Stimulated activated CD4-positive, alpha-beta T cell treated with anti-CD3 and anti-CD28 coated beads, Interleukin-12 subunit alpha, Interleukin-12 subunit beta, amount 100 ng/mL, for 4 hours (primary cell): ENCODE measurements around the gene C12orf57.

Experiments
- DNase-seq: peaks from one replicate; pipeline ENCODE4 v3.0.0-alpha.2; 2020

The C12orf57 gene

DNA sequence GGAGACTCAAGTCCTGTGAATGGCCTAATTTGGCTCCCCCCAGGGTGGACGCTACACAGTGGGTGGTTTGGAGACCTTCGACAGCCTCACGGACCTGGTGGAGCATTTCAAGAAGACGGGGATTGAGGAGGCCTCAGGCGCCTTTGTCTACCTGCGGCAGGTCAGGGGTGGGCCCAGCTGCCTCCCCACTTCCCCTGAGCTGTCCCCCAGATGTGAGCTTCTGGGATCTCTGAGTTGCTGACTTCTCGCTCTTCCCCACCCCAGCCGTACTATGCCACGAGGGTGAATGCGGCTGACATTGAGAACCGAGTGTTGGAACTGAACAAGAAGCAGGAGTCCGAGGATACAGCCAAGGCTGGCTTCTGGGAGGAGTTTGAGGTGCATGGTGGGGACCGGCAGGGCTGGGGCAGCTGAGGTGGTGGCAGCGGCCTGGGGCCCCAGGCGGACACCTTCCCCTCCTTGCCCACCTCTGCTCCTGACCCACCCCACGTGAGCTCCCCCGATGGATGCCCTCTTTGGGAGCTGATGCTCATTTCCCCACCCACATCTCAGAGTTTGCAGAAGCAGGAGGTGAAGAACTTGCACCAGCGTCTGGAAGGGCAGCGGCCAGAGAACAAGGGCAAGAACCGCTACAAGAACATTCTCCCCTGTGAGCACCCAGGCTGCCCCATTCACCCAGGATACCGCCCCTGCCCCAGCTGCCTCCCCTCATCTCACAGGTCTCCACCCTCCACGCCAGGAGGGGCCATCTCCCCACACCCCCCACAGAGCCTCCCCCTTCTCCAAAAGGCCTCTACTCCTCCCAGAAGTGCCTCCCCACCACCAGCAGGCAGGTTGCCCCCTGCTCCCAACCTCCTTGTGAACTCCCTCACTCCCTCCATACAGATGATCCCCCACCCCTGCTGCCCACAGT lies 11.5 kb downstream of the C12orf57 start:
- DNase-seq, result no peak

- DNase-seq, result no peak
These were observed 12.4 kb downstream of the C12orf57 start for GRCh38 chr12:6956021-6956727.

DNA sequence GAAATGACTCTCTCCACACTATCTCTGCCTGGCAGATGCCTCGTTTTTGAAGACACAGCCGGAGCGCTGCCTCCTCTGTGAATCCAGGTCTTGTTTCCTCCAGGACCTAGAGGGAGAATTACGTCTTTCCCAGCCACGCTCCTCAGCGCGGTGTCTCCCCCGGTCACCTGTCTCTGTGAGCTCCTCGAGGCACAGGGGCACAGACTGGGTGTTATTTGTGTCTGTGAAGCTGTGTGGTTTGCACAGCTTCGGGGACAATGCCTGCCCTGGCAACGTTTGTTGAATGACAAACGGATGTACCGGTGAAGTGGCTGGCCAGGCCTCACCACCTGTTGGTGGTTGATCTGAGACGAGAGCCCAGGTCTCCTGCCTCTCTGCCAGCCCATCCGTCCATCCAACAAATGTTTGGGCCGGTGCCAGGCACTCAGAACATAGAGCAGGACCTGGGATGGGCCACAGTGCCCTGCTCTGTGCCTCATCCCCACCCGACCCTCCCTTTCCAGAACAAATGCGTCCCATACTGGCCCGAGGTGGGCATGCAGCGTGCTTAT lies 13.4 kb downstream of the C12orf57 start:
- DNase-seq, result no peak

GRCh38 chr12:6957741-6958608 lies 14.2 kb downstream of the C12orf57 start:
- no peak for DNase-seq

- DNase-seq, result no peak
These were observed 14.8 kb downstream of the C12orf57 start for GRCh38 chr12:6958609-6959057.

DNA sequence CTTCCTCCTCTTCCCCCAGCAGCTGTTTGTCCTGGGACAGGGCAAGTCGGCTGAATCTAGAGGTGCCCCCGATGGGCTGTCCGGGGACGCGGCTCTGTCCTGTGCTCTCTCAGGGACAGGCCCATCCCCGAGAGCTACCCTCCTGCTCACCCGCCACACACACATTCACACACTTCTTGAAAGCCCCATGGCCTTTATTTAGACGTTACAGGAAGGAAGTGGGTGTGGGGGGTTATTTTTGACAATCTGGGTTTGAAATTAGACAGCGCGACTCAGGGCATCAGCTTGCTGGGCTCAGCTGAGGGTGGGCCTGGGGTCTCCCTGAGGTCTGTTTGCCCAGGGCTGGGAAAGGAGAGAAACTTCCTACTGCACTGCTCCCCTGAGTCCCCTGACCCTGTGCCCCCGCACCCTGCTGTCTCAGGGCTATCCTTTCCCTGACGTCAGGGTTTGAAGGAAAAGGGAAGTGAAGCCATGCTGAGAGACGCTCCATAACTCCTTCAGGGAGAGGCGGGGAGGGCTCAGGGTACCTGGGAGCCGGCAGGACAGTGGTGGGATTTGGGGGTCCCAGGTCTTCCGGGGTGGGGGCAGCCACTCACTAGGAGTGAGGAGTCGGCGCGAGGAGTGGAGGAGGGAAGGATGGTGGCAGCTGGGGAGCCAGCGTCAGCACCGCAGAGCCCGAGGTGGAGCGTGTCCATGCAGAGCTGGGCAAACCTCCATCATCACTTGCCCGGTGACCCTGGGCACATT lies 15.4 kb downstream of the C12orf57 start:
- peak; percentile 61 for DNase-seq

DNA sequence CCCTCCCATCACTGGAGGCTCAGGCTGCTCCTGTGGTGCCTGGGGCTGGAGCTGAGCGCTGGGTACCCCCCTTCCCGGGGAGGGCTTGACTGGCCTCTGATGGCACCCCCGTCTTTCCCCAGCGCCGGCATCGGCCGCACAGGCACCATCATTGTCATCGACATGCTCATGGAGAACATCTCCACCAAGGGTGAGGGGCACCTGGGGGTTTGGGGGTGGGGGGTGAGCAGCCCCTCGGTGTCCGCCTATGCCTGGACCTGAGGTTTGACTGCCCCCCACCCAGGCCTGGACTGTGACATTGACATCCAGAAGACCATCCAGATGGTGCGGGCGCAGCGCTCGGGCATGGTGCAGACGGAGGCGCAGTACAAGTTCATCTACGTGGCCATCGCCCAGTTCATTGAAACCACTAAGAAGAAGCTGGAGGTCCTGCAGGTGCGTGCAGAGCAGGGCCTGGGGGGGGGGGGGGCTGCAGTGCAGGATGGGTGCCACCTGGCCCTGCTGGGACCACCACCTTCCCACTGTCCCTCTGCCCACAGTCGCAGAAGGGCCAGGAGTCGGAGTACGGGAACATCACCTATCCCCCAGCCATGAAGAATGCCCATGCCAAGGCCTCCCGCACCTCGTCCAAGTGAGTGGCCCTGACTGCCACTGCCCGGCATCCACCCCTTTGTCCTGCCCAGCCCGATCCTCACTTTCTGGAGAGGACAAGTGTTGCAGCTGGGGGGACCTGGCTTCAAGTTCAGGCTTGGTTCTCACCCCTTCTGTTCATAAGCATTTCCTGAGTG lies 16.2 kb downstream of the C12orf57 start:
- DNase-seq, result no peak

DNA sequence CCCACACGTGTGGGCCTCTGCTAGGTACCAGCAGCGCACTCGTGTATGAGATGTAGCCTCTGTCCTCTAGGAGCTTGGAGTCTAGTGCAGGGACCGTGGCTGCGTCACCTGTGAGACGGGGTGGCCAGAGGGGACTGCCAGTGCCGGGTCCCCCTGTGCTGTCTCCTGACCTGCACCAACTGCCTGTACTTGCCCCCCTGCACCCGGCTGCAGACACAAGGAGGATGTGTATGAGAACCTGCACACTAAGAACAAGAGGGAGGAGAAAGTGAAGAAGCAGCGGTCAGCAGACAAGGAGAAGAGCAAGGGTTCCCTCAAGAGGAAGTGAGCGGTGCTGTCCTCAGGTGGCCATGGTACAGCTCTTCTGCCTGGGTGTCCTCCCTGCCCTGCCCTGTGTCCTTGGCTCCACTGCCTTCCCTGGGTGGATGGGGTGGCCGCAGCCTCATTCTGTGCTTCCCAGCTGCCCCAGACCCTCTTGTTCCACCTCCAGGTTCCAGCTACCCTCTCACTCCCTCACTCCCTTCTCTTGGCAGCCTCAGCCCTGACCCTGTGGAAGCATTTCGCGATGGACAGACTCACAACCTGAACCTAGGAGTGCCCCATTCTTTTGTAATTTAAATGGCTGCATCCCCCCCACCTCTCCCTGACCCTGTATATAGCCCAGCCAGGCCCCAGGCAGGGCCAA lies 16.9 kb downstream of the C12orf57 start:
- DNase-seq, result no peak

DNA sequence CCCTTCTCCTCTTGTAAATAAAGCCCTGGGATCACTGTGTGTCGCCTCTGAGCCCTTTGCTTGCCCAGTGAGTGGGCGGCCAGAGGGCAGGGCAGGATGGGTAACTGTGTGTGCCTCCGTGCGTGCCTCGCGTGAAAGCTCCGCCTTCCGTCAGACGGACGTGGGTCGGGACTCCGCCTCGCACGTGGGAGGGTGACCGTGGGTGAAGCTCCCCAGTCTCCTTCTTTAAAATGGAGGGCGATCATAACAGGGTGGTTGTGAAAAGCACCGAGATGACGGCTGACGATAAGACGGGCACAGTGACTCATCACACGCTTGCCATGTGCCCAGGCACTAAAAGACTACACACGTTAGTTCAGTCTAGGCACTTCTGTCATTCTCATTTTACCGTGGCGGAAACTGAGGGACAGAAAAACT lies 17.5 kb downstream of the C12orf57 start:
- peak; percentile 94 for DNase-seq

GRCh38 chr12:6961695-6962284 lies 18.0 kb downstream of the C12orf57 start:
- DNase-seq, result peak; percentile 60

- no peak for DNase-seq
These were observed 18.6 kb downstream of the C12orf57 start for GRCh38 chr12:6962285-6963015.

GRCh38 chr12:6963016-6963731 lies 19.4 kb downstream of the C12orf57 start:
- DNase-seq, result no peak

DNA sequence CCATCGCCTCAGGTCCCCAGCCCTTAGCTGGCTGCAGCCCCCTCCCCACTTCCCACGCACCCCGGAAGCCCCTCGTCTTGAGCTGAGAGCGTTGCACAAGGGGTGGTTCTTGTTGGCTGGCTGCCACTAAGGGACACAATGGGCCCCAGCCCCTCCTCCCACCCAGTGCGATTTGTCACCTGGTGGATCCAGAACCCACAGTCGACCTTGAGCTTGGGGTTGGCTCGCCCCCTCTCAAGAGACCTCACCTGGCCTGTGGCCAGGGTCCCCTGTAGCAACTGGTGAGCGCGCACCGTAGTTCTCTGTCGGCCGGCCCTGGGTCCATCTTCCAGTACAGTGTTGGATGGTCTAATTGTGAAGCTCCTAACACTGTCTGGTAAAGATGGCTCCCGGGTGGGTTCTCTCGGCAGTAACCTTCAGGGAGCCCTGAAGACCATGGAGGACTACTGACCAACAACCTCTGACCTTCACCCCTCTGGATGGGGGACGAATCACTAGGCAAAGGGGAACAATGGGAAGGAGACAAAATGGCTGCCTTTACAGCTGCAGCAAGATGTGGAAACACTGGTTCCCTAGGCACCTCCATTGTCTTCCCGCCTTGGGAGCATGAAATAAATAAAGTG lies 20.1 kb downstream of the C12orf57 start:
- DNase-seq, result no peak

GRCh38 chr12:6964605-6965025 lies 20.8 kb downstream of the C12orf57 start:
- DNase-seq, result no peak

DNA sequence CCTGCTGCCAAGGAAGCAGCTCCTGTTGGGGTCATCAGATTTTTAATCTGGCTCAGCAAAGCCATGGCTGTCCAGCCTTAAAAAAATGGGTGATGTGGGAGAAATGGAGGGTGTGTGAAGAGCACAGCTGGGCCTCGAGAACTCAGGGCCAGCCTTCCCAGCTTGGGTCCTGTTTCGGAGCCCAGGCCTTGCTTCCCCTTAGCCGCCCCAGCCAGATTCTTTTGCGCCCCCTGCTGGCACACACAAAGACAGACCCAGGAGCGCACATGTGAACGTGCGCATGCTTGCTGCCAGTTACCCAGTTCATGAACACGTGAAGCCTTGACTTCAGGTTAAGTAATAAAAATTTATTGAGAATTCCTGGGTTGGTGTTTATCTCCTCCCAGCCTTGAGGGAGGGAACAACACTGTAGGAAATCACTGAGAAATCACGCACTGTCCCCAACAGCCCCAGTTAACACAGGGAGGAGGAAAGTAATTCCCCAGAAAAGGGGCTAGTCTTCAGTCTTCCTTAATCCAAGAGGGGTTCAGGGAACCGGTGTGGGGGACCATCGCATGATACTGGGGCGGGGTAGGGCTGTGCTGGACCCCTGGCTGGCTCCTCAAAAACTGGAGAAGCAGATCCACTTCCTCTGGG lies 21.3 kb downstream of the C12orf57 start:
- DNase-seq, result peak; percentile 86

GRCh38 chr12:6965714-6966113 lies 21.9 kb downstream of the C12orf57 start:
- DNase-seq, result no peak

DNA sequence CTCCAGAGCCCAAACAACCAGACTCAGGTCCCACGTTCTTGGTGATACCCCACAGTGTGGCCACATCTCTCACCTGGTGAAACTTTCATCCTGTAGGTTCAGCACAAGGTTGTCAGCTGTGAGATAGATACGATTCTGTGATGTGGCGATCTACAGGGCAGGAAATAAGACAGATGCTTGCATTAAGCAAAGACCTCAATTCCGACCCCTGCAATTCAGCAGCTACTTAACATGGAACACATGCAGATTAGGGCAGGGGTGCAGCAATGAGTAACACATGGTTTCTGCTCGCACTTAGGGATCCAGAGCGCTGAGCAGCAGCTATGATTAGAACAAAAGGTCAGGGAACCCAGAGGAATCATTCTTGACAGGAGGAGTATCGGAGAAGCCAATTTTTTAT lies 22.5 kb downstream of the C12orf57 start:
- DNase-seq, result no peak

DNA sequence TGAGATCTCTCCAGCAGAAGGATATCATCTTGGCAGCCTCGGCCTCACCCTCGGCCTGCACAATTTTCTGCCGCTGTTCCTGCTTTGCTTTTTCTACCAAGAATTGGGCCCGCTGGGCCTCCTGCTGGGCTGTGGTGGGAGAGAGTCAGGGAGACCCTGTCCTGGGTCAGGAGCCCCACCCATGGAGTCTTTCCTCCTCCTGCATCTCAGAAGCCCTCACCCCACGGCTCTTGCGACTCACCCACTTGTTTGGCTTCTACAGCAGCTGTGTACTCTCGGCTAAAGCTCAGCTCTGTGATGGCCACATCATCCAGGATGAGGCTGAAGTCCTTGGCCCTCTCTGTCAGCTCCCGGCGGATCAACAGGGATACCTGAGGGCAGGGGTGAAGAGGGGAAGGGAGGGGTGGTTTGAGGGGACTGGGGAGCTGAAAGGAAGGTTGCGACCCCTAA lies 23.9 kb downstream of the C12orf57 start:
- no peak for DNase-seq
